ENCODE data around the gene SERPINA3.
"Not testable (repeated sequence)": the region's sequence is repeated elsewhere in the genome, so short reads cannot be mapped to it uniquely, and the experiment has no call there.

SERPINA3 gene

GRCh38 chr14:94586635-94587034 is 25.6 kb upstream of the SERPINA3 start:
- DNase-seq: no peak

- DNase-seq: no peak
Observed at GRCh38 chr14:94588311-94588710, 23.9 kb upstream of the SERPINA3 start.

GRCh38 chr14:94591073-94591472 is 21.1 kb upstream of the SERPINA3 start:
- DNase-seq: no peak

DNA sequence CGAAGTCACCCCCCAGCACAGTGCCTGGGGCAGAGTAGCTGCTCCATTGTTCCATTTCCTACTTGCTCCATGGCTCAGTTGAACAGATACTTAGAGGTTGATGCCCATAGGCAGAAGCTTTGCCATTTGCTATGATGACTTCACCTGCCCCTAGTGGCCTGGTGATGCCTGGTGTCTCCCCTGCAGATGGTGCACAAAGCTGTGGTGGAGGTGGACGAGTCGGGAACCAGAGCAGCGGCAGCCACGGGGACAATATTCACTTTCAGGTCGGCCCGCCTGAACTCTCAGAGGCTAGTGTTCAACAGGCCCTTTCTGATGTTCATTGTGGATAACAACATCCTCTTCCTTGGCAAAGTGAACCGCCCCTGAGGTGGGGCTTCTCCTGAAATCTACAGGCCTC is 20.3 kb upstream of the SERPINA3 start:
- no peak for DNase-seq

- DNase-seq: no peak
Observed at GRCh38 chr14:94592457-94592856, 19.7 kb upstream of the SERPINA3 start.

- no peak for DNase-seq
Observed at GRCh38 chr14:94593376-94593748, 18.8 kb upstream of the SERPINA3 start.

DNA sequence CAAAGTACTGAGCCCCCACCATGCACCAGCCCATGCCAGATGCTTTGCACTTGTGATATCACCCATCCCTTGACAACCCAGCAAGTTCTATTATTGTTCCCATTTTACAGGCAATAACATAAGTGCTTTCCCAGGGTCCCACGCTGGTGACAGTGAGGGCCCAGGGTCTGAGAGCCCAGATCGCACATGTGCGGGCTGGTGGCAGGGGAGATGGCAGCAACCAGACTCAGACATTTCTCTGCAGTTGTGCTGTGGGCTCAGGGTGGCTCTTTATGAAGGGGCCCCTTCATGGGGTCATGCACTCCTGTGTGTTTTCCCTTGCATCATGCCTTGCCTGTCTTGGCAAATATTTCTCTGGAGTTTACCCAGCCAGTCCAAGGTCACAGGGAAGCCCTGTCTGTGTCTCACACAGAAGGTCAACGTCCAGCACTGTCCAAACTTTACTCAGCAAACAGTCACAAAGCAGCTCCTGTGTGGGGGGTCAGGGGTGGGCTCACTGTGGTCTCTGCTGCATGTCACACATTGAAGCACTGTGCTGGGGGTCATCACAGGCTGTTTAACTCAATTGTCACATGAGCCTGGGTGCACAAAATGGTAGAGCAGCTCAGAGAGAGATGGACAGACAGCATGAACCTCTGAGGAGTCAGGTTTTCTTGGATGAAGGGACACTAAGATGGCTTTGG is 18.3 kb upstream of the SERPINA3 start:
- DNase-seq: no peak

- DNase-seq: no peak
Observed at GRCh38 chr14:94594441-94594840, 17.8 kb upstream of the SERPINA3 start.

- DNase-seq: no peak
Observed at GRCh38 chr14:94595912-94596311, 16.3 kb upstream of the SERPINA3 start.

GRCh38 chr14:94596361-94596760 is 15.8 kb upstream of the SERPINA3 start:
- no peak for DNase-seq

GRCh38 chr14:94597788-94598187 is 14.4 kb upstream of the SERPINA3 start:
- no peak for DNase-seq

DNA sequence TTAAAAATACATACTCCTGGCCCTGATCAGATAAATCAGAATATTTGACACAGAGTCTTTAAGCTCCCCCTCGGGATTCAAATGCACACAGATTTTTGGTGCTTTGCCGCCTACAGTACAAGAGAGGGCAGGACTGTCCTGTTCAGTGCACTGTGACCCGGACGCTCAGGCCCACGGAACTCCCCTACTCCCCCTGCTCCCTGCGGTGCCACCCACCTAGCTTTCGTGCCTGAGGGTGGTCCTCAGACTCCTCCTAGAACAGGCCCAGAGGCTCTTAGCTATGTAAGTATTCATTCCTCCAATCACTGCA is 13.7 kb upstream of the SERPINA3 start:
- no peak for DNase-seq

- DNase-seq: no peak
Observed at GRCh38 chr14:94598816-94599655, 13.2 kb upstream of the SERPINA3 start.

DNA sequence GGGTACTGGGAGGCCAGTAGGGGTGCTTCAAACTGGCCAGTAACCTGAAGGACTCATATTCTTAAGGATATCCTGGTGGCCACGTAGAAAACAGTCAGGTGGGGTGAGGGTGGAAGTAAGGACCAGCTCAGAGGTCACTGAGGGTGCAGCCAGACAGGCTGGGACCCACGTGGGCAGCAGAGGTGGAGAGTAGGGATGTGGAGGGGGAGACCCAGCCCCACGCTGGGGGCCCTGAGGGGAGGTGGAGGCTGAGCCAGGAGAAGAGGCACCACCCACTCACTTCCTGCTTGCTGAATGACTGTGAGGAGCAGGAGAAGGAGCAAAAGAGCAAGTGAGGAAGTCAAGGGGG is 12.6 kb upstream of the SERPINA3 start:
- DNase-seq: no peak

DNA sequence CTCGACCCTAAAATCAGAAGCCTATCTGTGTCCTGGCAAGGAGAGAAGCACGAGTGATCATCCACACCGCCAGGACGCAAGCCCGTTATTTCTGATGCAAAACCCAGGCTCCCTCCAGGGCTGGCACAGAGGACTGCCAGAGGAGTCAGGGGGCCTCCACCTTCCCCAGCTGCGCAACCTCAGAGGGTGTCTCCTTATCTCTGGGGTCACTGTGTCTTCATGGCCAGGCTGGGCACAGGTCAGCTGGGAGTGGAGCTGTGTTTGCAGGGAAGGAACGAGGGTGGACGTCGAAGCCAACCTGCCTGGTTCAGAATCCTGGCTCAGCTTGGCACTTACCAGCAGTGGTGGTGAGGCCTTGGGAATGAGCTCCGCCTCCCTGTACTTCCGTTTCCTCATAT is 12.0 kb upstream of the SERPINA3 start:
- DNase-seq: no peak

- DNase-seq: no peak
Observed at GRCh38 chr14:94601884-94602391, 10.3 kb upstream of the SERPINA3 start.

DNA sequence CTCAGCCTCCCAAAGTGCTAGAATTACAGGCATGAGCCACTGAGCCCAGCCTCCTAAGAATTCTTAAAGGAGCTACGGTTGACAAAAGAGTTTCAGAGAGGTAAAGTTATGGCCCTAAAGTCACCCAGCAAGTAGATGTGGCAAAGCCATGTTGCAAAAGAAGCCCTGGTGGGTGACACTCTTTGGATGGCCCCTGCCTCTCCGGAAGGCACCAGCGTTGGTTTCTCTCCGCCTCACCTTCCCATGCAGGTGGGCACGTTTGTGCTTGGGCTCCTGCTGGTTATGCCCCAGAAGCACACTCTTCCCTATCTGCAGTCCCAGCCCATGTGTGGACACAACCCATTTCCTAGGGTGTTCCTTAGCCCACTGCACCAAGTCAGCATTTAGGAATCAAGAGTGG is 9.5 kb upstream of the SERPINA3 start:
- no peak for DNase-seq

GRCh38 chr14:94605361-94605760 is 6.8 kb upstream of the SERPINA3 start:
- DNase-seq: no peak

- DNase-seq: not testable (repeated sequence)
Observed at GRCh38 chr14:94608966-94609365, 3.2 kb upstream of the SERPINA3 start.

DNA sequence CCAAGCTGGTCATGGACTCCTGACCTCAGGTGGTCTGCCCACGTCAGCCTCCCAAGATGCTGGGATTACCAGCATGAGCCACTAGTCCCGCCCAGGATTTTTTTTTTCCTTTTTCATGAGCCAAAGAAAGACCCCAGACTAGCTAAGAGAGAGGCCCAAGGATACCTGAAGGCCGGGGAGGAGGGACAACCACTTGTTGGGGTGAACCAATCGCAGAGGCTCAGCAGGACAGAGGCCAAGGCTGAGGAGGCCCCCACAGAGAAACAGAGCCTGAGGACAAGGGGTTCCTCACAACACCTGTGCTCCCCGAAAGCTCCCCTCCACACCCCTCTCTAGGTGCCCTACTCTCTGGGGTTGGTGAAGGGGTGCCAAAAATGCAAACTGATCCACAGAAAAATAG is 1.0 kb upstream of the SERPINA3 start:
- DNase-seq: no peak

- no peak for DNase-seq
Observed at GRCh38 chr14:94612580-94613554, 676 bp downstream of the SERPINA3 start.

DNA sequence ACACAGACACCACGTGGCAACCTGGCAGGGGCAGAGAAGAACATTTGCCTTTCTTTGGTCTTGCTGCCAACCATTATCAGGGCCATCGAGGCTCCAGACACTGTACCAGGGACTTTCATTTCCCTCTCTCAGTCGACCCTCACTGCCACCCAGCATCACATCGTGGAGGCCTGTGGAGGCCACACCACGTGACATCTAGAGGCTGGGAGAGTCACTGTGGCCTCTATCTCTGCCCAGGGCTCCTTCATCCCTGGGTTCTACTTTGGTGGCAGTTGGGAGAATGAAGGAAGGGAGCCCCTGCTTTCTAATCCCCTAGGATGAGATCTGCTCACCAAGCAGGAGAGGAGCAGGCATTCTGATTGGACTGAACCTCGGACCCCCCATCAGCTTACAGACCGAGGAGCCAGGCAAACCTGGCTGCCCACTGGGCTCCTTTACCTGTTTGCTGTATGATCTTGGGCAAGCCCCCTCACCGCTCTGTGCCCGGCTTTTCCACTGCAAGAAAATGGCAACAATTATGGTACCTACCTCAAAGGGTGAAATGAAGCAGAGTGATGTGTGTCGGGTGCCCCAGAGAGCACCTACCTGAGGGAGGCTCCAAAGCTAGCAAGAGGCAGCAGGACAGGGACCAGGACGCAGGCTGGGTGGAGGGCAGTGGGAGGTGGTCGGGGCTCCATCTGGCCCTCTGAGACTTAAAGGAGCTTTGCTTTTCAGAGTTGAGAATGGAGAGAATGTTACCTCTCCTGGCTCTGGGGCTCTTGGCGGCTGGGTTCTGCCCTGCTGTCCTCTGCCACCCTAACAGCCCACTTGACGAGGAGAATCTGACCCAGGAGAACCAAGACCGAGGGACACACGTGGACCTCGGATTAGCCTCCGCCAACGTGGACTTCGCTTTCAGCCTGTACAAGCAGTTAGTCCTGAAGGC is 1.8 kb downstream of the SERPINA3 start:
- DNase-seq: no peak
